ENCODE results near the gene MFAP5.
A peak's percentile ranks its signal among the peaks of the same experiment; 100 is the strongest.

MFAP5 gene

GRCh38 chr12:8662593-8662992 is at the start of gene MFAP5:
TSS of gene MFAP5 (minus strand) at chr12:8662826. CDS start at chr12:8662104, 722 bp downstream.
- DNase-seq (ENCODE audit: low read depth) = peak; percentile 88

GRCh38 chr12:8709124-8709830 is 46.7 kb upstream of the MFAP5 start:
- DNase-seq (ENCODE audit: low read depth) = peak; percentile 58

- no peak for DNase-seq (ENCODE audit: low read depth)
These were observed 39.5 kb upstream of the MFAP5 start for GRCh38 chr12:8702159-8702558.

GRCh38 chr12:8701046-8701660 is 38.5 kb upstream of the MFAP5 start:
- DNase-seq (ENCODE audit: low read depth) = no peak

GRCh38 chr12:8699714-8700113 is 37.1 kb upstream of the MFAP5 start:
- DNase-seq (ENCODE audit: low read depth) = no peak

GRCh38 chr12:8698879-8699278 is 36.3 kb upstream of the MFAP5 start:
- DNase-seq (ENCODE audit: low read depth) = peak; percentile 43

GRCh38 chr12:8698132-8698851 is 35.7 kb upstream of the MFAP5 start:
- peak; percentile 63 for DNase-seq (ENCODE audit: low read depth)

- peak; percentile 73 for DNase-seq (ENCODE audit: low read depth)
These were observed 35.0 kb upstream of the MFAP5 start, which contains the start of gene RIMKLB for GRCh38 chr12:8697476-8698131. TSS of gene RIMKLB (plus strand) at chr12:8697991. CDS start at chr12:8713867, 15,876 bp downstream.

GRCh38 chr12:8697120-8697475 is 34.5 kb upstream of the MFAP5 start:
- DNase-seq (ENCODE audit: low read depth) = peak; percentile 46

- DNase-seq (ENCODE audit: low read depth) = no peak
These were observed 33.9 kb upstream of the MFAP5 start for GRCh38 chr12:8696442-8697090.

- no peak for DNase-seq (ENCODE audit: low read depth)
These were observed 32.5 kb upstream of the MFAP5 start for GRCh38 chr12:8695116-8695515.

- DNase-seq (ENCODE audit: low read depth) = peak; percentile 26
These were observed 29.9 kb upstream of the MFAP5 start for GRCh38 chr12:8692573-8692972.

GRCh38 chr12:8689681-8690080 is 27.1 kb upstream of the MFAP5 start:
- no peak for DNase-seq (ENCODE audit: low read depth)

GRCh38 chr12:8687846-8688601 is 25.4 kb upstream of the MFAP5 start:
- peak; percentile 80 for DNase-seq (ENCODE audit: low read depth)

- DNase-seq (ENCODE audit: low read depth) = no peak
These were observed 22.4 kb upstream of the MFAP5 start for GRCh38 chr12:8685051-8685450.

- DNase-seq (ENCODE audit: low read depth) = peak; percentile 67
These were observed 18.7 kb upstream of the MFAP5 start for GRCh38 chr12:8681129-8681884.

GRCh38 chr12:8680533-8680932 is 17.9 kb upstream of the MFAP5 start:
- DNase-seq (ENCODE audit: low read depth) = no peak

GRCh38 chr12:8678661-8679111 is 16.1 kb upstream of the MFAP5 start:
- DNase-seq (ENCODE audit: low read depth) = peak; percentile 69

- no peak for DNase-seq (ENCODE audit: low read depth)
These were observed 14.7 kb upstream of the MFAP5 start for GRCh38 chr12:8677362-8677761.

GRCh38 chr12:8676651-8677050 is 14.0 kb upstream of the MFAP5 start:
- no peak for DNase-seq (ENCODE audit: low read depth)
